ENCODE measurements around the gene FAM149B1. TPM values are rescaled to one million over a fixed set of nuclear protein-coding genes. Genes with fewer than 3 reads are reported as not detected.

The FAM149B1 gene
- total RNA-seq, 1 experiment from 2014 or later: 17.5 TPM

DNA sequence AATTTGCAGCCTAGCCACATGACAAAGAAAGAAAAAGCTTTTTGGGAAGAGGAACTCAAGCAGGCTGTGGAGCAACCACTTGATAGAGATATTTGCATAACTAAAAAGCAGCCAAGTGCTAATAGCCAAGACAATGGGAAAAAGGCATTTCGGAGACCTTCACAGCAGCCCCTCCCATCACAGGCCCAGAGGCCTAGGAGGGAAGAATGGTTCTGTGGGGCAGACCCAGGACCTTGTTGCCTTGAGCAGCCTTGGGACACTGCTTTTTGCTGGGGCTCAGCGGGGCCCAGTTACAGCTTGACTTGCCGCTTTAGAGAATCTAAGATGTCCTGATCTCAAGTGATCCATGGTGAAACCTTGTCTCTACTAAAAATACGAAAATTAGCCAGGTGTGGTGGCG, 38.5 kb downstream of the FAM149B1 start:
- CTCF ChIA-PET: no interaction called here

DNA sequence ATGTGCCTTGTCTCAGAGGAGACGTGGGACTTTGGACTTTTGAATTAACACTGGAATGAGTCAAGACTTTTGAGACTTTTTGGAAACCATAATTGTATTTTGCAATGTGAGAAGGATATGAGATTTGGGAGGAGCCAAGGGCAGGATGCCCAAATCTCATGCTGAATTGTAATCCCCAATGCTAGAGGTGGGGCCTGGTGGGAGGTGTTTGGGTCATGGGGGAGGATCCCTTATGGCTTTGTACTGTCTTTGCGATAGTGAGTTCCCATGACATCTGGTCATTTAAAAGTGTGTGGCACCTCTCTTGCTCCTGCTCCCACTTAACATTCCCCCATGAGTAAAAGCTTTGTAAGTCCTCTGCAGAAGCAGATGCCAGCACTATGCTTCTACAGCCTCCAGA, 40.0 kb downstream of the FAM149B1 start:
- no peaks in the 10 kb centered on the region for H3K4me1 ChIP-seq (ENCODE audit: control insufficient read depth in 1 of 2, insufficient read depth in 2 of 2, low read length in 2 of 2)
- H2AFZ ChIP-seq (ENCODE audit: low read depth, low read length, poor library complexity, severe bottlenecking): no peak overlapping the region
- ChIA-PET CTCF (no interaction called here), RAD21 (ENCODE audit: low non-redundant PET in 1 of 2, low total read pairs in 2 of 2, uncharacterized antibody in 2 of 2, unreplicated experiment in 2 of 2) (no interaction called here), POLR2A (no interaction called here)
- DNase-seq (ENCODE audit: low read depth, low spot score) (no peak), ATAC-seq (no peak)
- no peak overlapping the region for H3K4me2 ChIP-seq (ENCODE audit: low read length)
- no peaks in the 10 kb centered on the region for H3K9me3 ChIP-seq (ENCODE audit: control insufficient read depth in 1 of 2, insufficient read depth in 1 of 2, low read depth in 1 of 2, low read length in 2 of 2)
- no peaks in the 10 kb centered on the region for H3K9me2 ChIP-seq (ENCODE audit: insufficient read depth)
- TF ChIP-seq POLR2A (IDR thresholded peaks at IDR 0.05; ENCODE audit: borderline replicate concordance, extremely low read depth, insufficient read depth, insufficient read length) (no peak), RAD21 (IDR thresholded peaks at IDR 0.05; ENCODE audit: low read depth) (no peak), EGR1 (IDR thresholded peaks at IDR 0.05; ENCODE audit: low read depth) (no peak), YY1 (IDR thresholded peaks at IDR 0.05; ENCODE audit: extremely low read depth, insufficient replicate concordance, low read depth, low read length) (no peak), ELF1 (IDR thresholded peaks at IDR 0.05; ENCODE audit: borderline replicate concordance, low read depth) (no peak), ZNF274 (IDR thresholded peaks at IDR 0.05; ENCODE audit: low read depth, low read length) (no peak), EZH2phosphoT487 (IDR thresholded peaks at IDR 0.05; ENCODE audit: borderline replicate concordance) (no peak), CBX3 (IDR thresholded peaks at IDR 0.05; ENCODE audit: low read depth) (no peak), FOSL1 (IDR thresholded peaks at IDR 0.05; ENCODE audit: low read depth) (no peak), TCF7L2 (IDR thresholded peaks at IDR 0.05; ENCODE audit: borderline replicate concordance, extremely low read depth, insufficient read depth, insufficient read length) (no peak), POLR2AphosphoS5 (IDR thresholded peaks at IDR 0.05; ENCODE audit: low read depth, low read length) (no peak), ZFX (IDR thresholded peaks at IDR 0.05) (no peak), SIN3A (IDR thresholded peaks at IDR 0.05; ENCODE audit: low read depth) (no peak), CTCF (IDR thresholded peaks at IDR 0.05 in 2 of 3, conservative IDR thresholded peaks at IDR 0.05 in 1 of 3; ENCODE audit: borderline replicate concordance in 1 of 3, insufficient read depth in 1 of 3, low read depth in 2 of 3, low read length in 2 of 3) (no peak), EZH2 (IDR thresholded peaks at IDR 0.05) (no peak)
- TF ChIP-seq, protein P1, sequence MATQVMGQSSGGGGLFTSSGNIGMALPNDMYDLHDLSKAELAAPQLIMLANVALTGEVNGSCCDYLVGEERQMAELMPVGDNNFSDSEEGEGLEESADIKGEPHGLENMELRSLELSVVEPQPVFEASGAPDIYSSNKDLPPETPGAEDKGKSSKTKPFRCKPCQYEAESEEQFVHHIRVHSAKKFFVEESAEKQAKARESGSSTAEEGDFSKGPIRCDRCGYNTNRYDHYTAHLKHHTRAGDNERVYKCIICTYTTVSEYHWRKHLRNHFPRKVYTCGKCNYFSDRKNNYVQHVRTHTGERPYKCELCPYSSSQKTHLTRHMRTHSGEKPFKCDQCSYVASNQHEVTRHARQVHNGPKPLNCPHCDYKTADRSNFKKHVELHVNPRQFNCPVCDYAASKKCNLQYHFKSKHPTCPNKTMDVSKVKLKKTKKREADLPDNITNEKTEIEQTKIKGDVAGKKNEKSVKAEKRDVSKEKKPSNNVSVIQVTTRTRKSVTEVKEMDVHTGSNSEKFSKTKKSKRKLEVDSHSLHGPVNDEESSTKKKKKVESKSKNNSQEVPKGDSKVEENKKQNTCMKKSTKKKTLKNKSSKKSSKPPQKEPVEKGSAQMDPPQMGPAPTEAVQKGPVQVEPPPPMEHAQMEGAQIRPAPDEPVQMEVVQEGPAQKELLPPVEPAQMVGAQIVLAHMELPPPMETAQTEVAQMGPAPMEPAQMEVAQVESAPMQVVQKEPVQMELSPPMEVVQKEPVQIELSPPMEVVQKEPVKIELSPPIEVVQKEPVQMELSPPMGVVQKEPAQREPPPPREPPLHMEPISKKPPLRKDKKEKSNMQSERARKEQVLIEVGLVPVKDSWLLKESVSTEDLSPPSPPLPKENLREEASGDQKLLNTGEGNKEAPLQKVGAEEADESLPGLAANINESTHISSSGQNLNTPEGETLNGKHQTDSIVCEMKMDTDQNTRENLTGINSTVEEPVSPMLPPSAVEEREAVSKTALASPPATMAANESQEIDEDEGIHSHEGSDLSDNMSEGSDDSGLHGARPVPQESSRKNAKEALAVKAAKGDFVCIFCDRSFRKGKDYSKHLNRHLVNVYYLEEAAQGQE (IDR thresholded peaks at IDR 0.05; ENCODE audit: low read depth): no peak
- H3K4me3 ChIP-seq (replicated peaks in 1 of 2; ENCODE audit: low read depth in 1 of 2, low read length in 2 of 2): no peak overlapping the region
- no peaks in the 10 kb centered on the region for H3K36me3 ChIP-seq (ENCODE audit: control insufficient read depth in 1 of 2, insufficient read depth in 2 of 2, low read length in 2 of 2)
- no peak overlapping the region for H3K27ac ChIP-seq (ENCODE audit: low read depth, low read length)
- no peak overlapping the region for H3K9ac ChIP-seq (ENCODE audit: low read length)
- intact Hi-C loops (cut with micrococcal nuclease): no loop called here
- BruUV-seq (replicated peaks): no TSS peak
- H3K79me2 ChIP-seq (ENCODE audit: insufficient read depth, low read length): no peaks in the 10 kb centered on the region
- H4K20me1 ChIP-seq (ENCODE audit: insufficient read depth): no peaks in the 10 kb centered on the region
- H3K27me3 ChIP-seq (ENCODE audit: insufficient read depth, low read length): no peaks in the 10 kb centered on the region

More for the DNA sequence above, 38.5 kb downstream of the FAM149B1 start:
- Histone ChIP-seq H3K9ac (ENCODE audit: low read length) (no peak overlapping the region), H2AFZ (ENCODE audit: low read depth, low read length, poor library complexity, severe bottlenecking) (no peak overlapping the region), H3K36me3 (ENCODE audit: control insufficient read depth in 1 of 2, insufficient read depth in 2 of 2, low read length in 2 of 2) (no peaks in the 10 kb centered on the region), H3K9me2 (ENCODE audit: insufficient read depth) (no peaks in the 10 kb centered on the region), H3K4me1 (ENCODE audit: control insufficient read depth in 1 of 2, insufficient read depth in 2 of 2, low read length in 2 of 2) (no peaks in the 10 kb centered on the region), H3K27ac (ENCODE audit: low read depth, low read length) (no peak overlapping the region), H3K27me3 (ENCODE audit: insufficient read depth, low read length) (no peaks in the 10 kb centered on the region), H3K4me2 (ENCODE audit: low read length) (no peak overlapping the region), H3K79me2 (ENCODE audit: insufficient read depth, low read length) (no peaks in the 10 kb centered on the region), H3K9me3 (ENCODE audit: control insufficient read depth in 1 of 2, insufficient read depth in 1 of 2, low read depth in 1 of 2, low read length in 2 of 2) (no peaks in the 10 kb centered on the region), H3K4me3 (replicated peaks in 1 of 2; ENCODE audit: low read depth in 1 of 2, low read length in 2 of 2) (no peak overlapping the region), H4K20me1 (ENCODE audit: insufficient read depth) (no peaks in the 10 kb centered on the region)
- POLR2A ChIA-PET: no interaction called here
- no TSS peak for BruUV-seq (replicated peaks)
- TF ChIP-seq, protein P2, sequence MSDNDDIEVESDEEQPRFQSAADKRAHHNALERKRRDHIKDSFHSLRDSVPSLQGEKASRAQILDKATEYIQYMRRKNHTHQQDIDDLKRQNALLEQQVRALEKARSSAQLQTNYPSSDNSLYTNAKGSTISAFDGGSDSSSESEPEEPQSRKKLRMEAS (IDR thresholded peaks at IDR 0.05): no peak
- no peak for DNase-seq (ENCODE audit: low read depth, low spot score)
- RAD21 ChIA-PET (ENCODE audit: low non-redundant PET in 1 of 2, low total read pairs in 2 of 2, uncharacterized antibody in 2 of 2, unreplicated experiment in 2 of 2): no interaction called here
- ATAC-seq: no peak
- intact Hi-C loops (cut with micrococcal nuclease): no loop called here

Data from HCT116 (cell line).